ENCODE measurements around the gene KPRP. TPM values are rescaled to one million over a fixed set of nuclear protein-coding genes. Genes with fewer than 3 reads are reported as not detected.

KPRP gene
- total RNA-seq, 1 experiment from 2014 or later: not detected

- Histone ChIP-seq H3K9me3 (ENCODE audit: control insufficient read depth, insufficient read depth, low read depth, low read length) (no peaks in the 10 kb centered on the region), H3K27me3 (ENCODE audit: control insufficient read depth, insufficient read depth, low read length) (peaks cover 2% of the 10 kb centered on the region; the same call in 1 of the 2 replicates), H3K36me3 (ENCODE audit: control insufficient read depth, insufficient read depth, low read length) (no peaks in the 10 kb centered on the region), H3K4me3 (ENCODE audit: low read depth in 2 of 2, low read length in 2 of 2) (no peak overlapping the region), H3K4me1 (ENCODE audit: control insufficient read depth, insufficient read depth, low read length) (no peaks in the 10 kb centered on the region), H3K27ac (ENCODE audit: low read length) (no peak overlapping the region)
- POLR2A ChIA-PET: no interaction called here
- ATAC-seq (no peak), DNase-seq (ENCODE audit: low read depth, low spot score) (no peak)
- CTCF ChIA-PET: no interaction called here
- BruUV-seq (replicated peaks): no TSS peak
- in situ Hi-C loops (cut with HindIII; ENCODE audit: low pct_unique_long_range_greater_than_20kb, low sequenced_read_pairs): no loop called here
- TF ChIP-seq, protein P1, sequence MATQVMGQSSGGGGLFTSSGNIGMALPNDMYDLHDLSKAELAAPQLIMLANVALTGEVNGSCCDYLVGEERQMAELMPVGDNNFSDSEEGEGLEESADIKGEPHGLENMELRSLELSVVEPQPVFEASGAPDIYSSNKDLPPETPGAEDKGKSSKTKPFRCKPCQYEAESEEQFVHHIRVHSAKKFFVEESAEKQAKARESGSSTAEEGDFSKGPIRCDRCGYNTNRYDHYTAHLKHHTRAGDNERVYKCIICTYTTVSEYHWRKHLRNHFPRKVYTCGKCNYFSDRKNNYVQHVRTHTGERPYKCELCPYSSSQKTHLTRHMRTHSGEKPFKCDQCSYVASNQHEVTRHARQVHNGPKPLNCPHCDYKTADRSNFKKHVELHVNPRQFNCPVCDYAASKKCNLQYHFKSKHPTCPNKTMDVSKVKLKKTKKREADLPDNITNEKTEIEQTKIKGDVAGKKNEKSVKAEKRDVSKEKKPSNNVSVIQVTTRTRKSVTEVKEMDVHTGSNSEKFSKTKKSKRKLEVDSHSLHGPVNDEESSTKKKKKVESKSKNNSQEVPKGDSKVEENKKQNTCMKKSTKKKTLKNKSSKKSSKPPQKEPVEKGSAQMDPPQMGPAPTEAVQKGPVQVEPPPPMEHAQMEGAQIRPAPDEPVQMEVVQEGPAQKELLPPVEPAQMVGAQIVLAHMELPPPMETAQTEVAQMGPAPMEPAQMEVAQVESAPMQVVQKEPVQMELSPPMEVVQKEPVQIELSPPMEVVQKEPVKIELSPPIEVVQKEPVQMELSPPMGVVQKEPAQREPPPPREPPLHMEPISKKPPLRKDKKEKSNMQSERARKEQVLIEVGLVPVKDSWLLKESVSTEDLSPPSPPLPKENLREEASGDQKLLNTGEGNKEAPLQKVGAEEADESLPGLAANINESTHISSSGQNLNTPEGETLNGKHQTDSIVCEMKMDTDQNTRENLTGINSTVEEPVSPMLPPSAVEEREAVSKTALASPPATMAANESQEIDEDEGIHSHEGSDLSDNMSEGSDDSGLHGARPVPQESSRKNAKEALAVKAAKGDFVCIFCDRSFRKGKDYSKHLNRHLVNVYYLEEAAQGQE (IDR thresholded peaks at IDR 0.05; ENCODE audit: insufficient read depth in 1 of 2, low read depth in 2 of 2, low read length in 1 of 2): no peak
- no peak for TF ChIP-seq TCF7L2 (IDR thresholded peaks at IDR 0.05; ENCODE audit: low read depth, low read length)
- no peak for TF ChIP-seq SIN3A (IDR thresholded peaks at IDR 0.05; ENCODE audit: borderline replicate concordance, insufficient read depth, low read depth, low read length)
- TF ChIP-seq, protein P2, sequence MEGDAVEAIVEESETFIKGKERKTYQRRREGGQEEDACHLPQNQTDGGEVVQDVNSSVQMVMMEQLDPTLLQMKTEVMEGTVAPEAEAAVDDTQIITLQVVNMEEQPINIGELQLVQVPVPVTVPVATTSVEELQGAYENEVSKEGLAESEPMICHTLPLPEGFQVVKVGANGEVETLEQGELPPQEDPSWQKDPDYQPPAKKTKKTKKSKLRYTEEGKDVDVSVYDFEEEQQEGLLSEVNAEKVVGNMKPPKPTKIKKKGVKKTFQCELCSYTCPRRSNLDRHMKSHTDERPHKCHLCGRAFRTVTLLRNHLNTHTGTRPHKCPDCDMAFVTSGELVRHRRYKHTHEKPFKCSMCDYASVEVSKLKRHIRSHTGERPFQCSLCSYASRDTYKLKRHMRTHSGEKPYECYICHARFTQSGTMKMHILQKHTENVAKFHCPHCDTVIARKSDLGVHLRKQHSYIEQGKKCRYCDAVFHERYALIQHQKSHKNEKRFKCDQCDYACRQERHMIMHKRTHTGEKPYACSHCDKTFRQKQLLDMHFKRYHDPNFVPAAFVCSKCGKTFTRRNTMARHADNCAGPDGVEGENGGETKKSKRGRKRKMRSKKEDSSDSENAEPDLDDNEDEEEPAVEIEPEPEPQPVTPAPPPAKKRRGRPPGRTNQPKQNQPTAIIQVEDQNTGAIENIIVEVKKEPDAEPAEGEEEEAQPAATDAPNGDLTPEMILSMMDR (IDR thresholded peaks at IDR 0.05): no peak
- TF ChIP-seq POLR2AphosphoS5 (IDR thresholded peaks at IDR 0.05; ENCODE audit: low read depth, low read length): no peak
- intact Hi-C loops (cut with micrococcal nuclease; ENCODE audit: unreplicated experiment): no loop called here
These were observed 37.9 kb downstream of the KPRP start for GRCh38 chr1:152795686-152796085.

- ChIA-PET POLR2A (interaction anchor here (0.6 kb wide), 1 partner anchor 943 kb away, joined by 19 read pairs; no protein-coding TSS in a partner anchor), CTCF (no interaction called here)
- H3K36me3 ChIP-seq (ENCODE audit: control insufficient read depth, insufficient read depth, low read length): no peaks in the 10 kb centered on the region
- TF ChIP-seq POLR2AphosphoS5 (IDR thresholded peaks at IDR 0.05; ENCODE audit: low read depth, low read length) (no peak), SIN3A (IDR thresholded peaks at IDR 0.05; ENCODE audit: borderline replicate concordance, insufficient read depth, low read depth, low read length) (no peak)
- TF ChIP-seq, protein P2 (IDR thresholded peaks at IDR 0.05): no peak
- H3K27me3 ChIP-seq (ENCODE audit: control insufficient read depth, insufficient read depth, low read length): peaks cover 2% of the 10 kb centered on the region; the same call in 1 of the 2 replicates
- BruUV-seq (replicated peaks): no TSS peak
- H3K27ac ChIP-seq (ENCODE audit: low read length): no peak within 1 kb of the TSS
- no peak for ATAC-seq
- intact Hi-C loops (cut with micrococcal nuclease; ENCODE audit: unreplicated experiment): no loop called here
- H3K4me1 ChIP-seq (ENCODE audit: control insufficient read depth, insufficient read depth, low read length): no peaks in the 10 kb centered on the region
- no peak for DNase-seq (ENCODE audit: low read depth, low spot score)
- in situ Hi-C loops (cut with HindIII; ENCODE audit: low pct_unique_long_range_greater_than_20kb, low sequenced_read_pairs): no loop called here
- no peaks in the 10 kb centered on the region for H3K9me3 ChIP-seq (ENCODE audit: control insufficient read depth, insufficient read depth, low read depth, low read length)
- H3K4me3 ChIP-seq (ENCODE audit: low read depth in 2 of 2, low read length in 2 of 2): no peak within 1 kb of the TSS
These were observed 38.6 kb downstream of the KPRP start, which contains the start of gene LCE1D for GRCh38 chr1:152796421-152796820. Gene LCE1D (plus strand): TSS chr1:152796721. CDS start chr1:152797795, 1,074 bp downstream.
